Hematopoietic multipotent progenitor cell treated with erythropoietin and hydrocortisone succinate and interleukin-3 and kit ligand, for 17 days (in vitro differentiated cells): Measurements from ENCODE around the gene VAC14.

Source experiments
- DNase-seq: peaks from one replicate; pipeline ENCODE4 v3.0.0-alpha.2; 2015; ENCODE audit warnings: low spot score

Gene VAC14

GRCh38 chr16:70725024-70725911, 75.7 kb downstream of the VAC14 start:
- DNase-seq, result no peak

- no peak for DNase-seq
Observed at GRCh38 chr16:70724146-70725023, 76.6 kb downstream of the VAC14 start.

- no peak for DNase-seq
Observed at GRCh38 chr16:70723740-70724145, 77.2 kb downstream of the VAC14 start.

DNA sequence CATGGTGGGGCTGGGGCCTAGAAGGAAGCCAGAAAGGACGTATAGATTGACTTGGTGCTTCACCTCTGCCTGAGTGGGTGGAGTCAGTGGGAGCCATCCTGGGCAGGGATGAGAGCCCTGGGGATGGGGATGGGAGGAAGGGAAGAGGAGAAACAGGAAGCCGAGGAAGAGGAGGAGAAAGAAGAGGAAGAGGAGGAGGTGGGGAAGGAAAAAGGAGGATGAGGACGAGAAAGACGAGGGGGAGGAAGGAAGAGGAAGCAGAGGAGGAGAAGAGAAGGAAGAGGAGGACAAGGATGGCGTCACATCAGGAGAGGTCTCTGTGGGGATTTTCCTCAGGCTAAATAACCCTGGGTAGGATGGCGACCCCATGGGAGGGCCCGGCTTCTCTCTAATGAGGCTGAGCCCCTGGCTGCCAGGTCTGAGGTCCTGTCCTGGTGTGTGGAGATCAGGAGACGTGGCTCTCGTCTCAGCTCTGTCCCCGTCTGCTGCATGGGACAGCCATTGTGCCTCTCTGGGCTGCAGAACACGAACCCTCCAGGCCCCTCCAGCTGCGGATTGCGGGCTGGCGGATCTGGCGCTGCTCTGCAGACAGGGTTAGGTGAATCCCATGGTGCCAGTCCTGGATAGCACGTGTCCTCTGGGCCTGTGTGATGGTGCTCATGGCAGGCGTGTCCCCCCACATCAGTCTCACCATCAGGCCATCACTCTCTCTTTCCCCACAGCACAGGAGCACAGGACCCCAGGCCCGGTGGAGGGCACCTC, 79.6 kb downstream of the VAC14 start:
- DNase-seq, result no peak

DNA sequence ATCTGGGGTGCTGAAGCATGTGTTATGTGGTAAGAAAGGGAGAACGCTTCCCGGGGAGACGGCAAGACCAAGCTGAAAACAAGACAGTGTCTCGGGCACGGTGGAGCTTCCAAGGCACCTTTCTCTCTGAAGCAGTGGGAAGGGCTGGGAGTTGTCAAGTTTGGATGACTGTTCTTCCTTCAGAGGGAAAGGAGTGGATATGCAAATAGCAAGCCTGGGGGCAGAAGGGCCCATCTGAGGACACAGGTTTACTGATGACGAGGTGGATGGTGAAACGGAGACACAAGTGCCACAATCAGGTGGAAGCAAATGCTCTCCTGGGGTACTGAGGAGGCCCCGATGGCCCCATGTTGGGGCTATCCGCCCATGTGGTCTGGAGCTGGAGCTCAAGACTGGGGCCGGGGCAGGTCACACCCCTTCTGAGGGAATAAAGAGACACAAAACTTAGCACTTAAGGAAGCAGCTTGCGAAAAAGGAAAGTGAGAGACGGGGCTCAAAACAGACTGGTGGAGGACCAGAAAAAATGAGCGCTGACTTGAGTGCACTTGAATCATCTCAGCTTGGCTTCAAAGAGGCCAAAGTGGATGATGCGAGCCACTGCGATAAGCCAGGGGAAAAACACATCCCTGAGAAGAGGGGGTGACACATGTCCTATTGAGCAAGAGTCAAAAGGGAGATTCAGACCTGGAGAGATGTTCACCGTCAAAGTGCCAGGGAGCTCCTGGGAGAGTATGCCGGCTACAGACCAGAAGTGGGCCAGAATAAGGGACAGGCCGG, 80.3 kb downstream of the VAC14 start:
- DNase-seq, result no peak

GRCh38 chr16:70717065-70717464, 83.9 kb downstream of the VAC14 start:
- DNase-seq, result no peak

GRCh38 chr16:70715860-70716357, 85.0 kb downstream of the VAC14 start:
- DNase-seq, result no peak

- DNase-seq, result no peak
Observed at GRCh38 chr16:70715055-70715858, 85.7 kb downstream of the VAC14 start.

DNA sequence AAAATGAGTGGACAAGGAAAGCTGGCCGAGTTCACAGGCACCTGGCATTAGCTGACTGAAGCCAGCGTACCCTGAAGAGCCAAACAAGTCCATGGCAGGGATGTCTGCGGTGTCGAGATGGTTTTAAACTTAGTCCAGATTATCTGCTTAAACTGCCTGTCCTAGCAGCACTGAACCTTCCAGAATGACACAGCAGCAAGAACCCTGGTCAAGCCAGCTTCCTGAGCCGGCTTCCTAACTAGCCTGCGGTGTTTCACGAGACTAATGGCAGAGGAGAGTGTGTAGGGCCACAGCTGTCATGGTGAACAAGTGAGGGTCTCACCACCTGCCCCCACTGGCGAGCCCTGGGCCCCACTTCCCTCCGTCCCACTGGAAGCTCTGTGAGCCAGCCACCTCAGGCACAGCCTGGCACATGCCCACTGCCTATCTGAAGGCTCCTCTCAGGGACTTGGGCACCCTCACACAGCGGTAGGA, 86.3 kb downstream of the VAC14 start:
- DNase-seq, result no peak

DNA sequence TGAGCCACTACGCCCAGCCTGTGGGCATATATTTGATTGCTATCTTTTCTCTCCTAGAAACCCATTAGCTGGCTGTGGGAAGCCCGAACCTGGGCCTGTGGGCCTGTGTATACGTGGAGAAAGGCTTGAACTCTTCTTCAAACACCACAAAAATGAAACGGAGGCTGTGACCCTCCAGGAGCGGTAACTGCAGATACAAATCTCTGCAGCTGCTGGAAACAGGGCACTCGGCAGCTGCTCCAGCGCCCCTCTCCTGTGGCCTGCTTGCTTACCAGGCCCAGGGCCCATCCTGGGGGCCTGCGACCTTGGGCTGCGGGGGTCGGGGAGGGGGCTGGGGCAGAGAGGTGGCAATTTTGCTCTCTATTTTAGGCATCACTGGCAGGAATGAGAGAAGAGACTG, 87.1 kb downstream of the VAC14 start:
- no peak for DNase-seq

DNA sequence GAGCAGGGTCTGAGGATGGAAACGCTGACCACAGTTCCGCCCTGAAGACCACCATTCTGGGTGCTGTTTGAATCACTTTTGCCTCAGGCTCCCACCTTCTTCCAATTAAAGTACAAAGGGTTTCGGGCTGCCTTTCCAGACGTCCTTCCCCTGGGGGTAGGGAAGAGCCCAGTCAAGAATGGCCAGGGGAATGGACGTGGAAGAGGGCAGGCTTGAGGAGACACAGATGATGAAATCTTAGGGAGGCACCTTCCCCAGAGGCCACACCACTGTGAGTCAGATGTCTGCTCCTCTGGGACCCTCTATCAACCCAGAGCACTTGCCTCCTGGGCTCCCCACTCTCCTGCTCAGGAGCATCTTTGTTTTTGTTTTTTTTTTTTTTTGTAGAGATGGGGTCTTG, 87.6 kb downstream of the VAC14 start:
- no peak for DNase-seq

DNA sequence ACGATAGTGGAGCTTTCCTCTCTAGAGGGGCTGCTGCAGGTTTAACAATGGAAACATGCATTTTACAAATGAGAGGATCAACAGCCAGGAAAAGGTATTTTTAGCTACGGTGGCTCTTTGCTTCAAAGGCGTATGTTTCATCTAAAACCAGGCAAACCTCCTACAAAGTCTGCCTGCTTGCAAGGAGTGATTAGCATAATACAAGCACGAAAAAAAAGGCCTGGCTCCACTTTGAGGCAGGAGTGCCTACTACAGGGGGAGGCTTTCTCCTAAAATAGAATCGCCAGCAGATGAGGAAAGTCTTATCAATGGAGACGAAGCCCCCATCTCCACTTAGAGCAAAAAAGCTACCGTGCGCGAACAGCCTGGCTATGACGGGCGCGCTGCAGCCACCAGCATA, 88.0 kb downstream of the VAC14 start:
- no peak for DNase-seq

DNA sequence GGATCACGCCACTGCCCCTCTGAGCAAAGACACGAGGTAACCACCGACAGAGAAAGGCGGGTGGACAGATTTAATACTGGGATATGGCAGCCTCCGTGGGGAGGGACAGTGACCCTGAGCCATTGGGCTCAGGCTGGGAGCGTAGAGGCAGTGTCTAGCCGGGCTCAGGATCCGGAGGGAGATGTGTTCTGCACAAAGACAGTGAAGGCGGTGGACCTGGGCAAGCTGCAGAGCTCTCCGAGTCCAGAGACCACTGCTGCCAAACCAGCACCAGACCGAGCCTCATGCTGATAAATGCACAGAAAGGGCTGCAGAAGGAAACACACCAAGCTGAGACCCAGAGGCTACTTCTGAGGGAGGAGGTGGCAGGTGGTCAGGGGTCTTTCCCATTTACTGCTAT, 88.6 kb downstream of the VAC14 start:
- DNase-seq, result no peak

DNA sequence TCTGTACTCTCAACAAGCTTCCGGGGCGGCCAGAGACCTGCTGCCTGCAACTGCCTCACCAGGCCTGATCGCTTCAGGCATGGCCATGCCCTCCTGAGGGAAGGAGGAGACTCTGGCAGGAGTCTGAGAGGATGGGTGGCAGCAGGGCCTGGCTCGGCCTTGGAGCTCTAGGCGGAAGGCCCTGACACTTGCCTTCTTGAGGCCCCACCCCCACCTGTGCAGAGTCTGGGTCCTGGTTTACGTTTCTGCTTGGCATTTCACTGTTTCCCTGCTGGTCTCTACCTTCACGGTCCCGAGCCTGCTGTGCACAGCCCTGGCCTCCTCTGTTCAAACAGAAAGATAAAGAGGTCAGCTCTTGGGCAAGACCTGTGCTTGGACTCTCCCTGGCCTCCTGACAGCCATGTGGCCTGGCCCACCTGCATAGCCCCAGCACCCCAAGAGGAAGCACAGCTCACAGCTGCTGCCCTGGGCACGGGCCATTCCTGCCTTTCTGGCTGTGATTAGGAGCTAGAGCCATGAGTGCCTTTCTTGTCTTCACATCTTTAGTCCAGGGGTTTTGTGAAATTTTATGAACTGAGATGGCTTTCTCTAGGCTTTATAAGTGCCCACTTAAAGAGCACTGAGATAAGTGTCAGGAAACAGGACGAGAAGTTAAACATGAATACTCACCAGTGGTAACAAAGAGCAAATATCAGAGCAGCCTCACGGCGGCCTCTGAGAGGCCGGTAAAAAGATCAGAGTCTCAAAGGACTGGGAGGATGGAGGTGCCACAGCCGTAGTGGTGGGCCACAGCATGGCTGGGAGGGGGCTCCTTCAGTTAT, 89.5 kb downstream of the VAC14 start:
- no peak for DNase-seq

DNA sequence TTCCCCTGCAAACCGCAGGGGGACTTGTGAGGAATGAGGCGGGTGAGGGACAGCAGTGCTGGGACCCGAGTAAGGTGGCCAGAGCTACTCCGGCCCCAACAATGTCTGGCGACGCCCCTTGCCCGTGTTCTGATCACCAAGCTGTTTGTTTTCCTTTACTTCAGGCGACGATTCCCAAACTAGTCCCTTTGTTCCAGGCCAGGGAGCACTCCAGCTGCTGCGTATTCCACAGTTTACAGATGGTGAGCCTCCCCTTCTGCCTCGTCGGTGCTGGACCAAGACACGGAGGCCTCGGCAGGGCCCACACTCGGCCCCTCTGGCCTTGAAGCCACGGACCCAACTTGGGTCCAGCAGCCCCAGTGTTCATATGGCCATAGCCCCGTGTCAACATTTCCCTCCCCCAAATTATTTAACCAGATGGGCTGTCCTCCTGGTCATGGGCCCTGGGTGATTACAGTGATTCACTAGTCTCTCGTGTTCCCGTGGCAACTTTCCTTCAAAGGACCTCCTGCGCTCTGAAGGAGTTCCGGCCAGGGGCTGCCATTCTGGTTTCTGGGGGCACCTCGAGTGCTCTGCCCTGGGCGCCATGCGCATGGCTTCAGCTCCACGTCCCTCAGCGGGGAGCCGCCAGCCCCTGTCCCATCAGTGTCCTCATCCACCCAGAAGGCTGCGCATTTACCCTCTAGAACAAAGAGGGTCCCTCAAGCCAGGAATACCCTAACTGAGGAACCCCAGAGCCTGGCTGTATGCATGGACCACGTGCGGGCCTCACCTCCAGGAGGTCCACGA, 90.3 kb downstream of the VAC14 start:
- DNase-seq, result no peak

DNA sequence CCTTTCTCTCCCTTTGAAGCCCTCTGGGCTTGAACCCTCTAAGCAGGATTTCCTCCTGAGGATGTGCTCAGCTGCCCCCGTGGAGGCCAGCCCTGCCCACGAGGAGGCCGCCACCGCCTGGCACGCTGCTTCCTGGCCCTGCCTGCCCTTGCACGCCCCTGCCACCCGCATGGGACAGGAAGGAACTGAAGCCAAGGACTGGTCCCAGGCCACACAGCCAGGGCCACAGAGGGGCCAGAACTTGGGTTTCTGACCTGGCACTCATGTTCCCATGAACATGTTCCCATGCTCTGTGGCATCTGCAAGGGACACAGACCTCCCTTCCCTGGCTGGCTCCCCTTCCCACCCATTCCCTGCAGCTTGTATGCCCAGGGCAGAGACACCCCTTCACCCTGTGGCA, 91.0 kb downstream of the VAC14 start:
- no peak for DNase-seq

- DNase-seq, result no peak
Observed at GRCh38 chr16:70709457-70709856, 91.5 kb downstream of the VAC14 start.

- DNase-seq, result no peak
Observed at GRCh38 chr16:70708366-70709246, 92.4 kb downstream of the VAC14 start.
